Measurements from ENCODE around the gene FUOM.
"Not testable (repeated sequence)": the region's sequence is repeated elsewhere in the genome, so short reads cannot be mapped to it uniquely, and the experiment has no call there.

The FUOM gene

GRCh38 chr10:133388236-133388972 lies 30.6 kb upstream of the FUOM start:
- no peak for TF ChIP-seq CTCF (conservative IDR thresholded peaks at IDR 0.05; ENCODE audit: control insufficient read depth, insufficient read depth, low read depth, low read length)
- no peak overlapping the region for H3K4me3 ChIP-seq (ENCODE audit: control insufficient read depth, low read depth, low read length)
- no peak for DNase-seq (ENCODE audit: low read depth)

GRCh38 chr10:133386951-133387350 lies 29.1 kb upstream of the FUOM start:
- not testable (repeated sequence) for DNase-seq (ENCODE audit: low read depth); H3K4me3 ChIP-seq (ENCODE audit: control insufficient read depth, low read depth, low read length)

GRCh38 chr10:133385214-133385613 lies 27.4 kb upstream of the FUOM start:
- DNase-seq (ENCODE audit: low read depth), result no peak
- no peak overlapping the region for H3K4me3 ChIP-seq (ENCODE audit: control insufficient read depth, low read depth, low read length)
- TF ChIP-seq CTCF (conservative IDR thresholded peaks at IDR 0.05; ENCODE audit: control insufficient read depth, insufficient read depth, low read depth, low read length), result no peak

GRCh38 chr10:133384071-133384470 lies 26.3 kb upstream of the FUOM start:
- H3K4me3 ChIP-seq (ENCODE audit: control insufficient read depth, low read depth, low read length), result no peak overlapping the region
- no peak for TF ChIP-seq CTCF (conservative IDR thresholded peaks at IDR 0.05; ENCODE audit: control insufficient read depth, insufficient read depth, low read depth, low read length)
- DNase-seq (ENCODE audit: low read depth), result no peak

GRCh38 chr10:133383551-133383950 lies 25.7 kb upstream of the FUOM start:
- no peak for TF ChIP-seq CTCF (conservative IDR thresholded peaks at IDR 0.05; ENCODE audit: control insufficient read depth, insufficient read depth, low read depth, low read length)
- no peak for DNase-seq (ENCODE audit: low read depth)
- H3K4me3 ChIP-seq (ENCODE audit: control insufficient read depth, low read depth, low read length), result no peak overlapping the region

GRCh38 chr10:133381036-133381435 lies 23.2 kb upstream of the FUOM start:
- H3K4me3 ChIP-seq (ENCODE audit: control insufficient read depth, low read depth, low read length), result no peak overlapping the region
- no peak for TF ChIP-seq CTCF (conservative IDR thresholded peaks at IDR 0.05; ENCODE audit: control insufficient read depth, insufficient read depth, low read depth, low read length)
- DNase-seq (ENCODE audit: low read depth), result no peak

GRCh38 chr10:133379801-133380666 lies 22.2 kb upstream of the FUOM start:
- no peak for TF ChIP-seq CTCF (conservative IDR thresholded peaks at IDR 0.05; ENCODE audit: control insufficient read depth, insufficient read depth, low read depth, low read length)
- H3K4me3 ChIP-seq (ENCODE audit: control insufficient read depth, low read depth, low read length), result peak overlapping the region; percentile 33
- no peak for DNase-seq (ENCODE audit: low read depth)
